Measurements from ENCODE around the gene DAGLA. TPM values are rescaled to one million over a fixed set of nuclear protein-coding genes. Genes with fewer than 3 reads are reported as not detected.

Gene DAGLA
- total RNA-seq, 4 donors from 2014 or later = 1.5 to 5.6 (median 3.4) TPM

- Histone ChIP-seq H3K9me3 (no peaks in the 10 kb centered on the region), H3K36me3 (peaks cover 0 to 68% of the 10 kb centered on the region in 2 donors)
- WGBS, 2 donors (ENCODE audit: low coverage in 1 of 2) = 89 to 91% methylated on average over 3 of the region's 3 CpGs
Measured at GRCh38 chr11:61782299-61782698, 102.1 kb downstream of the DAGLA start.

GRCh38 chr11:61782841-61783240 is 102.7 kb downstream of the DAGLA start:
- Histone ChIP-seq H3K27ac (no peak overlapping the region), H3K36me3 (peaks cover 0 to 73% of the 10 kb centered on the region in 2 donors), H3K9me3 (no peaks in the 10 kb centered on the region), H3K4me3 (no peak overlapping the region), H3K27me3 (no peaks in the 10 kb centered on the region), H3K4me1 (peaks cover 0 to under 1% (median 0%) of the 10 kb centered on the region in 3 donors)
- TF ChIP-seq POLR2AphosphoS5 (IDR thresholded peaks at IDR 0.05) = no peak
- no peak for TF ChIP-seq EP300 (IDR thresholded peaks at IDR 0.05)
- no peak for TF ChIP-seq POLR2A (IDR thresholded peaks at IDR 0.05)
- TF ChIP-seq CTCF (IDR thresholded peaks at IDR 0.05) = no peak
- no peak for ATAC-seq
- WGBS, 2 donors (ENCODE audit: low coverage in 1 of 2) = 76% methylated on average over 8 of the region's 11 CpGs; no CpG with 5 or more reads in 1 of the 2 donors

More at GRCh38 chr11:61782299-61782698, 102.1 kb downstream of the DAGLA start:
- Histone ChIP-seq H3K27me3 (peaks cover 4% of the 10 kb centered on the region), H3K4me1 (peaks cover 0 to 6% (median 4%) of the 10 kb centered on the region in 3 donors), H3K4me3 (no peak overlapping the region), H3K27ac (no peak overlapping the region)
- TF ChIP-seq POLR2AphosphoS5 (IDR thresholded peaks at IDR 0.05) (no peak), EP300 (IDR thresholded peaks at IDR 0.05) (no peak), CTCF (IDR thresholded peaks at IDR 0.05) (no peak), POLR2A (IDR thresholded peaks at IDR 0.05) (no peak)
- ATAC-seq = no peak

- H3K27me3 ChIP-seq = no peaks in the 10 kb centered on the region
- no peaks in the 10 kb centered on the region for H3K4me1 ChIP-seq
- H3K36me3 ChIP-seq = peaks cover 0 to 83% of the 10 kb centered on the region in 2 donors
- 63 to 86% methylated on average over 4 to 8 of the region's 13 CpGs for WGBS, 2 donors (ENCODE audit: low coverage in 1 of 2)
- no peak overlapping the region for H3K27ac ChIP-seq
- H3K9me3 ChIP-seq = no peaks in the 10 kb centered on the region
- no peak overlapping the region for H3K4me3 ChIP-seq
- ATAC-seq = no peak
- TF ChIP-seq POLR2A (IDR thresholded peaks at IDR 0.05) (no peak), EP300 (IDR thresholded peaks at IDR 0.05) (no peak), POLR2AphosphoS5 (IDR thresholded peaks at IDR 0.05) (no peak), CTCF (IDR thresholded peaks at IDR 0.05) (no peak)
Measured at GRCh38 chr11:61783717-61784505, 103.7 kb downstream of the DAGLA start.

GRCh38 chr11:61784506-61784805 is 104.3 kb downstream of the DAGLA start:
- Histone ChIP-seq H3K9me3 (no peaks in the 10 kb centered on the region), H3K4me3 (no peak overlapping the region), H3K27me3 (no peaks in the 10 kb centered on the region), H3K36me3 (peaks cover 0 to 83% of the 10 kb centered on the region in 2 donors), H3K4me1 (no peaks in the 10 kb centered on the region), H3K27ac (no peak overlapping the region)
- TF ChIP-seq POLR2AphosphoS5 (IDR thresholded peaks at IDR 0.05) (no peak), POLR2A (IDR thresholded peaks at IDR 0.05) (no peak), CTCF (IDR thresholded peaks at IDR 0.05) (no peak), EP300 (IDR thresholded peaks at IDR 0.05) (no peak)
- WGBS, 2 donors (ENCODE audit: low coverage in 1 of 2) = no CpG with 5 or more reads among the region's 7 CpGs
- ATAC-seq = no peak

GRCh38 chr11:61785837-61786402 is 105.7 kb downstream of the DAGLA start:
- 80% methylated on average over 1 of the region's 11 CpGs; no CpG with 5 or more reads in 1 of the 2 donors for WGBS, 2 donors (ENCODE audit: low coverage in 1 of 2)

More at GRCh38 chr11:61785837-61786402, 105.7 kb downstream of the DAGLA start:
- no peaks in the 10 kb centered on the region for H3K27me3 ChIP-seq
- TF ChIP-seq POLR2A (IDR thresholded peaks at IDR 0.05) = no peak
- no peak for TF ChIP-seq CTCF (IDR thresholded peaks at IDR 0.05)
- TF ChIP-seq POLR2AphosphoS5 (IDR thresholded peaks at IDR 0.05) = no peak
- no peak for TF ChIP-seq EP300 (IDR thresholded peaks at IDR 0.05)
- no peak overlapping the region for H3K27ac ChIP-seq
- H3K9me3 ChIP-seq = no peaks in the 10 kb centered on the region
- peaks cover 0 to 91% of the 10 kb centered on the region in 2 donors for H3K36me3 ChIP-seq
- H3K4me3 ChIP-seq = no peak overlapping the region
- ATAC-seq = no peak
- H3K4me1 ChIP-seq = peaks cover 0 to 13% (median 1%) of the 10 kb centered on the region in 3 donors

All from gastroesophageal sphincter (tissue), 4 donors.